Muscle layer of duodenum (tissue), 2 donors: ENCODE data around the gene RGS7.

Experiments
- H3K27ac ChIP-seq: one replicate; pipeline ENCODE4 v1.7.0; 2013; ENCODE audit warnings: mild to moderate bottlenecking, low read length
- H3K27me3 ChIP-seq: one replicate; pipeline ENCODE4 v1.7.0; 2013; ENCODE audit warnings: low read depth, mild to moderate bottlenecking, control low read depth, low read length
- H3K36me3 ChIP-seq, 2 donors: one replicate each; pipeline ENCODE4 v1.7.0; 2013; ENCODE audit warnings: low read length in 2 of 2, control low read depth in 1 of 2, mild to moderate bottlenecking in 1 of 2; ENCODE audit not compliant: insufficient read depth in 2 of 2, control insufficient read depth in 1 of 2
- H3K4me1 ChIP-seq, 2 donors: one replicate each; pipeline ENCODE4 v1.7.0; 2013; ENCODE audit warnings: low read length in 2 of 2, mild to moderate bottlenecking in 2 of 2, control low read depth in 1 of 2, moderate library complexity in 1 of 2; ENCODE audit not compliant: insufficient read depth in 2 of 2, control insufficient read depth in 1 of 2
- H3K4me3 ChIP-seq, 2 donors: one replicate each; pipeline ENCODE4 v1.7.0; 2013; ENCODE audit warnings: low read length in 2 of 2, low read depth in 1 of 2, mild to moderate bottlenecking in 1 of 2
- H3K9me3 ChIP-seq, 2 donors: one replicate each; pipeline ENCODE4 v1.7.0; 2013; ENCODE audit warnings: low read length in 2 of 2, control low read depth in 1 of 2, mild to moderate bottlenecking in 1 of 2; ENCODE audit not compliant: control insufficient read depth in 1 of 2
- donor health status: healthy.

The RGS7 gene

GRCh38 chr1:240854367-240854766 lies 502.6 kb downstream of the RGS7 start:
- H3K4me3 ChIP-seq: no peak overlapping the region
- no peaks in the 10 kb centered on the region for H3K27me3 ChIP-seq
- H3K4me1 ChIP-seq: no peaks in the 10 kb centered on the region
- no peaks in the 10 kb centered on the region for H3K36me3 ChIP-seq
- H3K27ac ChIP-seq: no peak overlapping the region
- H3K9me3 ChIP-seq: peaks cover 0 to 9% of the 10 kb centered on the region in 2 donors

- H3K36me3 ChIP-seq: no peaks in the 10 kb centered on the region
- H3K27ac ChIP-seq: no peak overlapping the region
- H3K4me3 ChIP-seq: no peak overlapping the region
- H3K4me1 ChIP-seq: no peaks in the 10 kb centered on the region
- H3K9me3 ChIP-seq: peaks cover 0 to 9% of the 10 kb centered on the region in 2 donors
- no peaks in the 10 kb centered on the region for H3K27me3 ChIP-seq
Observed at GRCh38 chr1:240847325-240847724, 509.7 kb downstream of the RGS7 start.

- H3K36me3 ChIP-seq: no peaks in the 10 kb centered on the region
- H3K27me3 ChIP-seq: no peaks in the 10 kb centered on the region
- H3K27ac ChIP-seq: no peak overlapping the region
- no peaks in the 10 kb centered on the region for H3K9me3 ChIP-seq
- H3K4me1 ChIP-seq: no peaks in the 10 kb centered on the region
- H3K4me3 ChIP-seq: no peak overlapping the region
Observed at GRCh38 chr1:240844486-240844885, 512.5 kb downstream of the RGS7 start.

- H3K36me3 ChIP-seq: no peaks in the 10 kb centered on the region
- no peak overlapping the region for H3K4me3 ChIP-seq
- no peak overlapping the region for H3K27ac ChIP-seq
- H3K4me1 ChIP-seq: no peaks in the 10 kb centered on the region
- H3K27me3 ChIP-seq: no peaks in the 10 kb centered on the region
- no peaks in the 10 kb centered on the region for H3K9me3 ChIP-seq
Observed at GRCh38 chr1:240843798-240844197, 513.2 kb downstream of the RGS7 start.

GRCh38 chr1:240836271-240836670 lies 520.7 kb downstream of the RGS7 start:
- Histone ChIP-seq H3K27me3 (no peaks in the 10 kb centered on the region), H3K9me3 (no peaks in the 10 kb centered on the region), H3K27ac (no peak overlapping the region), H3K4me3 (no peak overlapping the region), H3K4me1 (no peaks in the 10 kb centered on the region), H3K36me3 (no peaks in the 10 kb centered on the region)

GRCh38 chr1:240835291-240835690 lies 521.7 kb downstream of the RGS7 start:
- no peak overlapping the region for H3K27ac ChIP-seq
- H3K9me3 ChIP-seq: no peaks in the 10 kb centered on the region
- no peaks in the 10 kb centered on the region for H3K27me3 ChIP-seq
- H3K36me3 ChIP-seq: no peaks in the 10 kb centered on the region
- H3K4me3 ChIP-seq: no peak overlapping the region
- H3K4me1 ChIP-seq: no peaks in the 10 kb centered on the region

- no peaks in the 10 kb centered on the region for H3K27me3 ChIP-seq
- H3K4me1 ChIP-seq: no peaks in the 10 kb centered on the region
- no peaks in the 10 kb centered on the region for H3K9me3 ChIP-seq
- H3K4me3 ChIP-seq: no peak overlapping the region
- H3K36me3 ChIP-seq: no peaks in the 10 kb centered on the region
- H3K27ac ChIP-seq: no peak overlapping the region
Observed at GRCh38 chr1:240833075-240833474, 523.9 kb downstream of the RGS7 start.

GRCh38 chr1:240831922-240832321 lies 525.1 kb downstream of the RGS7 start:
- Histone ChIP-seq H3K27ac (no peak overlapping the region), H3K9me3 (no peaks in the 10 kb centered on the region), H3K4me1 (no peaks in the 10 kb centered on the region), H3K27me3 (no peaks in the 10 kb centered on the region), H3K36me3 (no peaks in the 10 kb centered on the region), H3K4me3 (no peak overlapping the region)

- Histone ChIP-seq H3K27ac (no peak overlapping the region), H3K4me1 (no peaks in the 10 kb centered on the region), H3K27me3 (no peaks in the 10 kb centered on the region), H3K9me3 (no peaks in the 10 kb centered on the region), H3K4me3 (no peak overlapping the region), H3K36me3 (no peaks in the 10 kb centered on the region)
Observed at GRCh38 chr1:240831191-240831631, 525.8 kb downstream of the RGS7 start.

- Histone ChIP-seq H3K27me3 (no peaks in the 10 kb centered on the region), H3K27ac (no peak overlapping the region), H3K4me3 (no peak overlapping the region), H3K9me3 (no peaks in the 10 kb centered on the region), H3K4me1 (no peaks in the 10 kb centered on the region), H3K36me3 (no peaks in the 10 kb centered on the region)
Observed at GRCh38 chr1:240829487-240829886, 527.5 kb downstream of the RGS7 start.

- no peaks in the 10 kb centered on the region for H3K27me3 ChIP-seq
- H3K36me3 ChIP-seq: no peaks in the 10 kb centered on the region
- H3K4me3 ChIP-seq: no peak overlapping the region
- H3K9me3 ChIP-seq: no peaks in the 10 kb centered on the region
- H3K4me1 ChIP-seq: no peaks in the 10 kb centered on the region
- H3K27ac ChIP-seq: no peak overlapping the region
Observed at GRCh38 chr1:240827786-240828185, 529.2 kb downstream of the RGS7 start.

GRCh38 chr1:240824238-240824637 lies 532.8 kb downstream of the RGS7 start:
- Histone ChIP-seq H3K4me3 (no peak overlapping the region), H3K27me3 (no peaks in the 10 kb centered on the region), H3K36me3 (no peaks in the 10 kb centered on the region), H3K9me3 (peaks cover 0 to 4% of the 10 kb centered on the region in 2 donors), H3K4me1 (no peaks in the 10 kb centered on the region), H3K27ac (no peak overlapping the region)
